NCI-H2081 treated with DMSO at 0.1 percent for 48 hours (cell line): ENCODE measurements around the gene PARVB.

Experiments used
- DNase-seq: peaks from one replicate; lab custom pipeline; 2025; lab: John Stamatoyannopoulos, UW

Gene PARVB

DNA sequence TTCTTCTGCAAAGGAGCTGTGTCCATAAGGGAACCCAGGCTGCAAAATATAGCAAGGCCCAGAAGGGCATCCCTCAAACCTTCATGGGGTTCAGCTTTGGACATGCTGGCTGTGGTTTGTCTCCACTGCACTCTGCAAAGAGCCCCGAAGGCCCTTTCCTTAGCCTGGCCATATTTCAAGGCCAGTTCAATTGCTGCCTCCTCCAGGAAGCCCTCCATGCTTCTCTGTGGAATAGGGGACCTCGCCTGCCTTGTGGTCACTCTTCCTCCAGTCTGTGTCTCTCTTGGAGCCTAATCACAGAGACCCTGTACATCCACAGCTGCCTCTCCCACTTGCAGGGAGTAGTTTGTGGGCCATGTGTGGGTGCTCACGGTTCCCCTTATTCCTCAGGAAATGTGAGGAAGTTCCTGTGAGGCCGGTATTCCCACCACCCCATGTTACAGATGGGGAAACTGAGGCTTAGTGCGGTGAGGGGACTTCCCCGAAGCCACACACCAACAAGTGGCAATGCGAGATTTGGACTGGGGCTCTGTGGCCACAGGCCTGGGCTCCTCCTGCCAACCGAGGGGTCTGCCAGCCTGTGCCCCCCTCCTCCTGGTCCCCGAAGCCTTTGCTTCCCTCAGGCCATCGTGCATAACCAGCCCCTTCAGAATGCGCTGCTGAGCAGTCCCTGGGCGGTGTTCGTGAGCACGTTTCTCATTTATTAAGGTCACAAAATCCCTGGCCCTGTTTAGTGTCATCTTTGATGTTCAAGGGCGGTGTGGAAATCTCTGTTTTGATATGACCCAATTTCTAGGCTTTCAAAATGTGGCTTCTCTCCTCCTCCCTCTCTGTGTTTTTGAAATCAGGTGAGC, 65.8 kb downstream of the PARVB start:
- DNase-seq = no peak

DNA sequence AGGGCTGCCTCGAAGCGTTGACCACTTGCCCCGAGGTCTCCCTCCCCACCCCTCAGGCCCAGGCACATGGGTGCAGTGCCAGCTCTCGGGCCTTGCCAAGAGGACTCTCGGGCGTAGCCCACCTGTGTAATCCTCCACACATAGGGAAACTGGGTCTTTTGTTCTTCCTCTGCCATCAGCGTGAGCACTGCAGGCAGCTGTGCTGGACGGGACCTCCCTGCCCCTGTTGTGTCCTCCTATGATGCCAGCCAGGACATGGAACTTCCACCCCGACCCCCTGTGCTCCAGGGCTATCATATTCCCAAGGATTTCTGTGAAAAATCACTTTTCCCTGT, 66.4 kb downstream of the PARVB start:
- DNase-seq = no peak

DNA sequence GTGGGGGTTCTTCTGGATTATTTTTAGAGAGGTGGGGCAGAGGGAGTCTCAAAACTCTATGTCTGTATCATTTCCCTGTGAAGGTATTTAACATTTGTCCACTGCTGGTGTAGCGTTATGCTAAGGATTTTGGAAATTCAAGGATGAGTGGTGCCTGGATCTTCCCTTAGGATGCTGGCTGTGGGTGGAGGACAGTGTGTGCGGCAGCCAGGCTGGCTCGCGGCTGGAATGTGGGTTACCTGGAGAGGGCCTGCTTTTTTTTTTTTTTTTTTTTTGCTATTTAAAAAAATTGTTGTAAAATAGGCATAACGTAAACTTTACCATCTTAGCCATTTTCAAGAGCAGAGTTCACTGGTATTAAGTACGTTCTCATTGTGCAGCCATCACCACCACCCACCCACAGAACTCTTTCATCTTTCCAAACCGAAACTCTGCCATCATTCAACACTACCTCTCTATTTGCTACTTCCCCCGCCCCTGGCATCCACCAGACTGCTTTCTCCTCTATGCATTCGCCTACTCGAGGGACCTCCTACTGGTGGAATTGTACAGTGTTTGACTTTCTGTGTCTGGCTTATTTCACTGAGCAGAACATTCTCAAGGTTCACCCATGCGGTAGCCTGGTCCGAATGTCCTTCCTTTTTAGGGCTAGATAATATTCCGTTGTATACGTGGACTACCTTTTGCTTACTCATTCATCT, 67.1 kb downstream of the PARVB start:
- DNase-seq = no peak

DNA sequence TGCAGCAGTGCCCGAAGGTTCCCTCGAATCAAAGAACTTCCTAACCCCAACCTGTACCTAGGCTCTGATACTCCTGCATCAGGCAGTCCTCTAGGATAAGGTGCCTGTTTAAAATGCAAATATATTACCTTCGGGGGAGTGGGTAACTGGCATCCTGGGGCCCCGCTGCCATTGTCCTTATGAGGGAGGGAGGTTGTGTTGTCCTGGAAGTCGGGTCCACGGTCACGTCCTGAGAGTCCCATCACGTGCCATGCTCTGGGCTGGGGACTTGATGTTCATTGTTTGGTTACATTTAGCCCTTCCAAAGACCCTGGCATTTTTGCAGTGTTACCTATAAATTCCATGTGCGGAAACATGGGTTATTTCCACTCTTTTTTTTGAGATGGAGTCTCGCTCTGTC, 67.6 kb downstream of the PARVB start:
- DNase-seq = no peak

DNA sequence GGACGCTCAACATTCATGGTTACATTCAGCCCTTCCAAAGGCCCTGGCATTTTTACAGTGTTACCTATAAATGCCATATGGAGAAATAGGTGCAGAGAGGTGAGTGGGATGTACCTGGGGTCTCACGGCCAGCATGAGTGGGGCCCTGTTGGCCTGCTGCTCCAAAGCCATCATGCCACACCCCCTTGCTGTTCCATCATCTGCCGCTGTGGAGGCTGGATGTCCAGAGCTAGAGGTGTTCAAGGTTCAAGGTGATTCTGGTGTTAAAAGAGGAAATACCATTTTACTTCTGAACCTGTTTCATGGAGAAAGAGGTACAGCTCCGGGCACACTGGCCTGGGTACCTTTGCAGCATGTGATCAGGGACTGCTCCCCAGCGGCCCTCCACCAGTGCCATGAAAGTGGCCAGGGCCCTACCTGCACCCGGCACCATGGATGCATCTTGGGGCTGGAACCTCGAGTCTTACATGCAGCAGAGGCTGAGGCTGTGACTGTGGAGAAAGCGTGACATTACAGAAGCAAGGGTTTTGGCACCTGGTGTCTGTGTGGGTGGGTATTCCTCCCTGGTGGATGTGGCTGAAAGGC, 68.6 kb downstream of the PARVB start:
- DNase-seq = no peak

DNA sequence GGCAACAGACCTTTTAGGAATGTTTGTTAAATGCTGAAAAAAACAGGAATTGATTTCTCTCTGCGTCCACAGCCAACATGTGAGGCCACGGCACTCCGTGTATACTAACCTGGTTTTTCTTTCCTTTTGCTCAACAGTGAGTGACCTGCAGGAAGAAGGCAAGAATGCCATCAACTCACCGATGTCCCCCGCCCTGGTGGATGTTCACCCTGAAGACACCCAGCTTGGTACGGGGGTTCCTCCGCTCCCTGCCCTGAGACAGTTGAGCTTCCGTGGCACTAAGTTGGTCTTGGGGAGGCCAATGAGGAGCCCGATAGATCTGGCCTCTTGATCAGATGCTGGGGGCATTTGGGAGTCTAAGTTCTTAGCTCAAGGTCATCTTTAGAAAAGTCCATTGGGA, 69.7 kb downstream of the PARVB start:
- no peak for DNase-seq

DNA sequence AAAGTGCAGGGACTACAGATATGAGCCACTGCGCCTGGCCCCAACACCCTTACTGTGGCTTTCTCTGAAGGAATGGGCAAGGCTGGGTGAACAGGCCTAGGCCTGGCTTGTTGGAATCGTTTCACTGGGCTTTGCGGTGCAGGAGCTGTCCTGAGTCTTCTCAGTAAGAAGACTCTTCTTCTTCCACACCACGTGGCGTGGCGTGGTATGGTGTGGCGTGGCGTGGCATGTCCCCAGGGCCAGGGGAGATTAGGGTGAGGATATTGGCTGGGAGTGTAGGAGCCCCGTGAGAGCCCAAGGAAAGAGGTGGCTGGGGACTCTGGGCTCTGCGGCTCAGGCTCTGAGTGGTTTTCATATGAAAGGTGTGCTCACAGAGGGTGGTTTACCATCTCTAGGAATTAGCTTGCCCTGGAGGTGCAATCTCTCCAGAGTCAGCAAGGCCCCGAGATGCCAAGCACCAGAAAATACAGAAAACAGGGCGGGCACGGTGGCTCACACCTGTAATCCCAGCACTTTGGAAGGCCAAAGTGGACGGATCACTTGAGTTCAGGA, 70.7 kb downstream of the PARVB start:
- DNase-seq = no peak

DNA sequence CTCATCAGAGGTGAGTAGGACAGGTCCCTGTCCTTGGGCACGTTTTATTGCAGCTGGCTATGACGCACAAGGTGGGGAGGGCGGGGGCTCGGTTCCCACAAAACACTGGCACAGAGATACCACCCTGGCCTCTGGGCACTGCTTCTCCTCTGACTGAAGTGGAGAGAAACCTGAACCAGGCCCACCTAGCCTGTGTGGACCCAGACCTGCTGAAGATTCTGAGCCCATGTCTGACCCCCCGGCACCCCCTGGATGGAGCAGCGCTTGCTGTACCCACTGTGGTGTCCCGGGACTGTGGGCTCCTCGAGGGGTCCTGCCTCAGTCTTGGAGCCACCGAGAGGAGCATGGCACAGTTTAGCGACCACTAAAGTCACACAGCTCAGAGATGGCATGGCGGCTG, 72.6 kb downstream of the PARVB start:
- no peak for DNase-seq

DNA sequence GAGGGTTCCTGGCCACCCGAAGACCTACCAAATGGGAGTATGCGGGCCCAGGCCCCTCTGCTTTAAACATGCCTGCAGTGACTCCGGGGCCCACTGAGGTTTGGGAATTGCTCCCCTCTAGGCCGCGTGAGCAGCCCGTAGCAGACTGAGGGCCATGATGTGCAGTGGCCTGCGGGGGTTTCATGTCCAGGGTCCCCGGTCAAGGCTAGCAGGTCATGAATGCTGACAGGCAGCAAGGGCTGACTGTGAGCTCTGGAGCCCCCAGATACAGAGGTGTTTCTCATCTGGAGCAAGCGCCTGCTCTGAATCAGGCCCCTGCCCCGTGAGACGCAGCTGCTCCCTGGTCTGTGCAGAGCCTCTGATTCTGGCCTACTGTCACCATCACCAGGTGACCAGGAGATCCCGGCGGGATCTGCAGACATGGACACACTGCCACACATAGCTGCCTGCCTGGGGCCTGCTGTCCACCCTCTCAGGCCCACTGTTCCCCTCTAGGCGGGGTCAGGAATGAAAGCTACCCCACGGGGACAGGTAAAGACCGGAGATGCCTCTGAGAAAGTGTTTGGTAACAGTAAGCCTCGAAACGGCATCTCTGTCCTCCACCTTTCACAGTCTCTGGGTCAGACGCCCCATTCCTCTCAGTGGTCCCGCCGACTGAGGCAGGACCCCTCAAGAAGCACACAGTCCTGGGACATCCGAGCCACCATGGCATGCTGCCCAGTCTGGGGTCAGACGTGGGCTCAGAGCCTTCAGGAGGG, 73.3 kb downstream of the PARVB start:
- no peak for DNase-seq

DNA sequence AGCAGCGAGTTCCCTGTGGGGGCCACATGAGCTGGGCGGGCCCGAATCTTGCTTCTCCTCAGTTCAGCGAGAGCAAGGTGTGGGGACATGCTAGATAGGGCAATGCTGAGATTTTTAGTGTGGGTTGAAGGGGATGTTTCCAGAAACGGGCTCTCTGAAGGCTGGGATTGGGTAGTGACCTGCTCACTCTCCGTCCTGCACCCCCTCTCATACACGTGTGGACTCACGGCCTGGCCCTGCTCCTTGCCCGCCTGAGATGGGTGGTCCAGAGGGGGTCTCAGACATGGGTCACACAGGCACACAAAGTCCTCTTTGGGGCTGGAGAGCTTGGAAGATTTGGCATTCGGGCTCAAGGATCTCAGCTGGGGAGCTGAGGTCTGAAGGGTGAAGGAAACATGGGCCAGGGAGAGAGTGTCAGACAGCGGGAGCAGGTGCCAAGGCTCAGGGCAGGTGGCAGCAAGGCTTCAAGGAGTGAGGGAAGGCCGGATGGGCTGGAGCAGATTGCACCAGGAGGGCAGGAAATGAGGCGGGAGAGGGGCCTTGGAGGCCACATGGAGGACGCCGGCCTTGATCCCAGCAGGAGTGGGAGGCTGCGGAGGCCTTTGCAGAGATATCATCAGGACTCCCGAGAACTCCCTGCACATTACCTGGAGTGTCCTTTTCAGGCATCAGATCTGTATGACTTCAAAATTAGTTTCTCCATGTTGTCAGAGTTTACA, 74.1 kb downstream of the PARVB start:
- DNase-seq = no peak

DNA sequence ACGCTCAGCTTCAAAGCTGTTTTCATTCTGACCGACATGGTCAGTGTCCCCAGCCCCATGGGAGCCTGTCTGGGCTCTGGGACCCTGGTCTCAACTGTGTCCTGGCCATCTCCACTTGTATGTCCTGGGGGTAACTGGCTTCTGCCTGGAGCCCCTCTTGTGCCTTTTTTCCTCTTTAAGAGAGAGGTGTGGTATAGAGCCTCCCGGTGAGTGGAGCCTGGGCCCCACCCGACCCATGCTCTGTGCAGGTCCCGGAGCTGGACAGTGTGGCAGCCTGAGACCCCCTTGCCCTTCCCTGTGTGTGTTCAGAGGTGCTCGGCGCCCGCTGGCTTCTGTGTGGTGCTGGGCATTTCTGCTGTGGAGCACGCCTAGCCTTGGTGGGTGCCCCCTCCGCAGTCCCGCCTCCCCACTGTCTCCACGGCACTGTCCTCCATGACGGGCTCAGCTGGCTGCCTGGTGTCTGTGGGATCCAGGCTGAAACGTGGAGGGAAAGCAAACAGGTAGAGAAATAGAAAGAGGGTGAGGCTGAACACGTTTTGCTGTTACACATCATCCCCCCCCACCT, 74.9 kb downstream of the PARVB start:
- DNase-seq = no peak

DNA sequence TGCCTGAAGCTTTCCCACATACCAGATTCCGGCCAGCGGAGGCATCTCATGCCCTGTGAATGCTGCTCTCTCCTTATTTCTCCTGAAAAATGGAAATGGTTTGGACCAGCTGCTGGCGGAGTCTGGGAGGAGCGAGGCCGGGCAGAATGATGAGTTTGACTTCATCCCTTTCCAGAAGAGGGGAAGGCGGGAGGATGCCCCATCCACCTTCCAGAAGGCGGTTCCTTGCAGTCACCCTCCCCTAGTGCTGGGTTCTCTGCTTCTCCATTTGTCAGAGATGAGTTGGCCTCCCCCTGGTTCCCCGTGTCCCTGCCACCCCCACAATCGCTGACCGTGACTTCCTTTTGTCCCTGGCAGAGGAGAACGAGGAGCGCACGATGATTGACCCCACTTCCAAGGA, 75.6 kb downstream of the PARVB start:
- no peak for DNase-seq

DNA sequence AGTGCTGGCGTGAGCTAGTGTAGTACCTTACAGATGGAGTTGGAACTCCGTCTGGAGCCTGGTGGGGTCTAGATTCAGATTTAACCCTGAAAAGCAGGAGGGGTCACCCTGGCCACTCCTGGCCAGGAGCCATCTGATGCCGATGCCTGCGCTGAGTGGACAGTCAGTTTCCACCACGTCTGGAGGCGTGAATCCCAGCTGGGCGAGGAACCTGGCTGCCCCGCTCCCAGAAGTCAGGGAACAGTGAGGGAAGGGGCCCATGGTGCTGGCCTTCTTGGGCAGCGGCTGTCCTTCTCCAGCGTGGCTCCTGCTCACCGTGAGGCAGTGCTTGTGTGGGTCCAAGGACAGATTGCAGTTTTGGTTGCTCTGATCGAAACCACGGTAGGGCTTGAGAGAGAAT, 76.3 kb downstream of the PARVB start:
- DNase-seq = no peak

DNA sequence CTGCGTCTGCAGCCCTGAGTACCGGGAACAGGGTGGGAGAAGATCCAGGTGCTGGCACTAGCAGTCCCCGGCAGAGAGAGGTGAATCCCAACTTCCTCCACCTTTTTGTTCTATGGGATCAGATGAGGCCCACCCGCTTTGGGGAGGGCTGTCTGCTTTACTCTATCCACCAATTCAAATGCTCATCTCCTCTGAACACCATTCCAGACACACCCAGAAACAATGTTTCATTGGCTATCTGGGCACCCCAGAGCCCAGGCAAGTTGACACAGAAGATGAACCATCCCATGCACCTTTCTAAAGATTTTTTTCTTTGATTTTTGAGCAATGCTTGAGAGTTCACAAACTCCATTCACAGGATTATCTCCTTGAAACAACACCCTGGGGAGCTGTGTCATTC, 78.0 kb downstream of the PARVB start:
- DNase-seq = no peak

DNA sequence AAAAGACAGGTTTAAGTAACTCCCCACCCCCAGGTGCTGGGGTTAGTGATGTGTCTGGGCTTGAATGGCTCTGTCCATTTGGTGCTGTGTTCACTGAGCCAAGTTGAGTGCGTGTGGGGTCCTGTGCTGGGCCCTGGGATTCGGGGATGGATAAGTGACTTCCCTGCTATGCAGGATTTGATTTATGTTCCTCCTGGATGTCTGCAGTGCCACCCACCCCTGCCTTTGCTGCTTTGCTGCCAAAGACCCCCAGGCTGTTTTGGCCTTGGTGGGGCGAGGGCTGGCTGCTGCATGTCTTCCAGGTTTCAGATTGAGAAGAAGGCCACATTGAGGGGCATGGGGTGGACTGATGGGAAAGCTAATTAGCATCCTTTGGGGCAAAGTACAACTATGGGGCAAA, 78.8 kb downstream of the PARVB start:
- no peak for DNase-seq

DNA sequence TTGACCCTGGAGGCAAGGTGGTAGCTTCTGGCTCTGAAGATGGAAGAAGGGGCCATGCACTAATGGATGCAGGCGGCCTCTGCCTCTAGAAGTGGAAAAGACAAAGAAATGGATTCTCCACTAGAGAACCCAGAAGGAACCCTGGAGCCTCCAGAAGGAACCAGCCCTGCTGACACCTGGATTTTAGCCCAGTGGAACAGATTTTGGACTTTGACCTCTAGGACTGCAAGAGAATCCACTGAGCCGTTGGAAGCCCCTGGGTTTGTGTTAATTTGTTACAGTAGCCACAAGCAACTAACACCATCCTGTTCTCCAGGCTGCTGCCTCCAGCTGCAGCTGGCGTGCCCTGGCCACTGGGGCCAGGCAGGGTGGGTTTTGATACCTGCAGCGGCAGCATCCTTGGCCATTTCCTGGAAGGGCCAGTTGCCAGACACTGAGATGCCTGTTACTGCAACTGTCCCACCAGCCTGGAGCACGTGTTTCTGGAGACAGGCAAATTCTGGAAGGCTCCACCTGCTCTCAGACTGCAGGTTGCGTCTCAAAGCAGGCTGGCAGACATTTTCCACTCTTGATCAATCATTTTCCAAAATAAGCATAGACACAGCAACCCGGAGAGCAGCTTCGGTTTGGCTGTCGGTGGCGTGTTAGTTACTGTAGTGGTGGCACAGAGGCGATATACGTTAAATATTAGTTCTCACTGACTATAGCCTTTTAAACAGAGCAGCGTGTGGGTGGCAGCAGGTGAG, 79.8 kb downstream of the PARVB start:
- DNase-seq = no peak

DNA sequence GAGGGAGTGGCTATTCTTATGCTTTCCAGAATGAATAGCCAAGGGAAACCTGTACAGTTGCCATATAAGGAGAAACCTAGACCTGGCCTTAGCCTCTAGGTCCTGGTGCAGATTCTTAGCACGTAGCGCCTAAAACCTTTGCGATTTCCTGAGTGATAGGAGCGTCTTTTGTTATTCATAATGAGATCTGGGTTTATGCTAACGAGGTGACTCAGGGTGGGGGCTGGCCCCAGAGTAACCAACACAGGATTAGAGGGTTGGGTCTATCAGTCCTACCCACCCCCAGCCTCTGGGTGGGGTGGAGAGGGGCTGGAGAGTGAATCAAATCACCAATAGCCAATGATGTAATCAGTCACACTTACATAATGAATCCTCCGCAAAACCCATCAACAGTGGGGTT, 83.2 kb downstream of the PARVB start:
- no peak for DNase-seq

DNA sequence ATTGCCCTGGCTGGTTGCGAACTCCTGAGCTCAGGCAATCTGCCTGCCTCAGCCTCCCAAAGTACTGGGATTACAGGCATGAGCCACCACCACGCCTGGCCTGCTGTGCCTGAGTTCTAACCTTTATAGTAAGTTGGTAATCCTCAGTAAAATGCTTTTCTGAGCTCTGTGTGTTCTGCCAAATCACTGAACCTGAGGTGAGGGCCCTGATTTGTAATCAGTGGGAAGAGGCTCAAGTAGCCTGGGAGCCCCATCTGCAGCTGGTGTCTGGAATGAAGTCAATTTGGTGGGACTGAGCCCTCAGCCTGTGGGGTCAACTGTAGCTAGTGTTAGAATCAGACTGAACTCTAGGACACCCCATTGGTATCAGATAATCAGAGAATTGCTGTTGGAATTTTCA, 84.0 kb downstream of the PARVB start:
- no peak for DNase-seq

DNA sequence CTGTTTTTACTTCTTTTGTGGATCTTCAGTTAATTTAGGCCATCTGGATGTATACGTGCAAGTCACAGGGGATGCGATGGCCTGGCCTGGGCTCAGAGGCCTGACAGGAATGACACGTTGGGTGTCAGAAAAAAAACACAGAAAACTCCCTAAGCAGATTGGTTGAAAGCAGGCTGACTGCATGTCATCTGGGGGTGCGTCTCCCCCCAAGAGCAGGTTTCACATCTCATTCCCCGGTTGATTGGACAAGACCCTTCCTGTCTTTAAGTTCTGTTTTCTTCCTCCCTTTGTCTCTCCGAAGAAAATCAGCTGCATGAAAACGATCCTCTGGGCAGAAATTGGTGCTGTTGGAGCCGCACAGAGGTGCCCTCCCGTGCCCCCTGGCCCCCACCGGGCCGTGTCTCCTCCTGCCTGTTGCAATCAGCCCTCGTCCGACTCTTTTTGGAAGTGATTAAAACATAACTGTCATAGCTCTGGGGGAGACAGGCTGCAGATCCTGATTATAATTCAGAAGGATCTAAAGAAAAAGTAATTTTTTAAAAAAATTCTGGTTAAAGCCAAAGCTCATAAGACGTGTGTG, 84.8 kb downstream of the PARVB start:
- DNase-seq = no peak

DNA sequence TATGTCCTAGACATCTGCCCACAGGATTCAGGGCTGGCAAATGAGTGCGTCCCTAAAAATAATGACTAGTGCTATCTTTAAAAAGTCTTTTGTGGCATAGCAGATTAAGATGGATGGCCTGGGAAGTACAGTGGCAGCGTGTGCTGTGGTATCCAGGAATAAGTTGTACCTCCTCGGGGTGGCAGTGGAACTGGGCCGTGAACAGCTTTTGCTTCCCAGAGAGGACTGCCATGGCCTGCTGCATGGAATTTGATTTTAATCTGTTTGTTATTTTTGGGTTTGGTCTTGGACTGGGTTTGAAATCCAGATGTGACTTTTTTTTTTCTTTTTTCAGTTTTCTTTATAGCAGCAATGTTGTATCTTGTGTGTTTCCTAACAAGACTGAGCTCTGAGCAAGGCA, 85.3 kb downstream of the PARVB start:
- no peak for DNase-seq
